ENCODE measurements around the gene SLC6A13.

DNA sequence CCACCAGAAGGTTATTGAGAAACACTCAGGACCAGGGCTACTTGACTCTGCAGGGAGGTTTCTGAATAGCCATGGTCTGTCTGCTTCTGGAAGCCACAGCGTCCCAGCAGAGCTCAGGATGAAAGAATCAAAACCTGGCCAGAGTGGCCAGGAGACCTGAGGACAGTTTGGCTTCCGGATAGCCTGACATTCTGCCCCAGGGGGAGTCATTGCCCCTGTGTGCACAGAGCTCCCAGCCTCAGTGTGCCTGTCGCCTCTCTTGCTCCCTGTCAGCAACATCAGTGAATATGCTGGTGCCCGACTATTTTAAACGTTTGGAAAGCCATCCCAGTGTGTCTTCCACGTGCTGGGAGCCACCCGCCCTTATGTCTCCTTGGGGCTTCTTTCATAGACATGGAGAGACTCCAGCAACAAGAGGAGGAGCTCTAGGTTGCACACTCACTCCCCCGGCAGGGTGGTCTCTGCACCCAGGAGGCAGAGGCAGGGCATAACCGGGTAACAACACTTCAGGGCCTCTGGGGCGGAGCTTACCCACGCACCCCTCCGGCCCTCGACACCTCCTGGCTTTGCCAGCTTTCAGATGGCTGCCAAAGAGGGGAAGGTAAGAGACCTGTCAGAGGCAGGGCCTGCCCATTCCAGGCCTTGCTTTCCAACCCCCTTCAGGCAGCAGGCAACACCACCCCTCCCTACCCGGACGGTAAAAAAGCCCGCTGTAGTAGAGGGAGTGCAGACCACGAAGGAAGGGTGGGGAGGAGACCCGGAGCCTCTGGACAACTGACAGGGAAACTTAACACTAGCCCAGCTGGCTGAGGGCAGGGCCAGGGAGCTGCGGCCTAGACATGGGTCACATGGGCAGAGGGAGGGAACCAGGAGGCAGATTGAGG, 29.7 kb downstream of the SLC6A13 start:
- TF ChIP-seq POLR2AphosphoS5 (IDR thresholded peaks at IDR 0.05; ENCODE audit: low read depth, low read length) (no peak), POLR2A (IDR thresholded peaks at IDR 0.05; ENCODE audit: low read depth, low read length) (no peak), TAF1 (IDR thresholded peaks at IDR 0.05; ENCODE audit: borderline replicate concordance, low read depth, low read length) (no peak)

Measured in GM12892 (cell line).